ENCODE results near the gene KCTD20.
A peak's percentile ranks its signal among the peaks of the same experiment; 100 is the strongest.
"Not testable (repeated sequence)": the region's sequence is repeated elsewhere in the genome, so short reads cannot be mapped to it uniquely, and the experiment has no call there.

Gene KCTD20

DNA sequence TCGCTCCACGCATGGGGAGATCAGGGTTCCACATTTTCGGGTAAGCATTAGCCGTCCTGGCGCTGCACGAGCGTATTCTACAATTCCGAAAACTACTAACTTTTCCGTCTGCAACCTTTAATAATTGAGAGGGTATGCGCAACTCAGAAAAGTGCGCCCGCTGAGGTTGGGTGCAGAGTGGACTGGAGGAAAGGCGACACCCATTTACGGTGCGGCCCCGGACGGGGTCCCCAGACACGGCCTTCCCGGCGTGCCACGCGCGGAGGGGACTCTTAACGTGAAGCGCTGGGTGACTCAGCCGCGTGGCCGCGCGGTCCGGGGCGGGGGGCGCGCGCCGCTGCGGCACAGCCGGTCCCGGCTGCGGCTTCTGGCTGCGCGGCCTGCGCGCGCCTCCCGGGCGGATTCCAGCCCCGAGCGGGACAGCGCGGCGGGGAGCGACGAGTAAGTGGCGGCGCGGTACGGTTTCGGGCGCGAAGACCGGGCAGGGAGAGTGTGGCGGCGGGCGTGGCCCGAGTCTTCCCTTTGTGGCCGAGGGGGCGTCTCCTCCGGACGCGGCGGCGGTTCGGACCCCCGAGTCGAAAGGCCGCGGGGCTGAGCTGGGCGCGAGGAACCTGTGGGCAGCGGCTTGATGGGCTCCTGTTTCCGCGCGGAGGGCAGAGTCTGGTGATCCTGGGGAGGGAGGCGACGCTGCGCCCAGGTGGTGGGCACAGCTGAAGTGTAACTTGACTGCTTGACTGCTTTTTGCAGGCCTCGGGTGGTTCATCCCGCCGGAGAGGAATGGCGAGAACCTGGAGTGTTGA is at the start of gene KCTD20, which contains the start of gene PXT1:
Gene KCTD20, plus strand, starts transcription at position 330 of the 800 bp plus-strand sequence. CDS start 27,098 bp downstream, outside the sequence.
Gene PXT1, minus strand, starts transcription at position 184 of the 800 bp plus-strand sequence. CDS start 16,772 bp downstream, outside the sequence.
- DNase-seq, result peak; percentile 93

- no peak for DNase-seq
Observed at GRCh38 chr6:36399970-36400369, 42.8 kb upstream of the KCTD20 start.

DNA sequence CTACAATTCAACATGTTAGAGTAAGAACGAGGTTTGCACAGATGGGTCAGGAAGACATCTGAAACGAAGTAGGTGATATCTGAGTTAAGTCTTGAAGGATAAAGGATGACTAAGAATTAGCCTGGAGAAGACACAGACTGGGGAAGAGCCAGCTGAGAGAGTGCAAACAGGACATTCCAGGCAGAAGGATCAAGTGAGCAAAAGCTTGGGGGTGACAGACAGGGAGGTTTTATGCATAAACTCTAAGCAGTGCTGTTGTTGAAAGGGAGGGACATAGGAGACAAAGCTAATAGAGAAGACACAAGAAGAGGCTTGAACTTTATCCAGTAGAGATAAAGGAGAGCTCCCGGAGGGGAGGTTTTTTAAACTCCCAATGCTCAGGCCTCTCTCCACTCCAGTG is 40.3 kb upstream of the KCTD20 start:
- no peak for DNase-seq

DNA sequence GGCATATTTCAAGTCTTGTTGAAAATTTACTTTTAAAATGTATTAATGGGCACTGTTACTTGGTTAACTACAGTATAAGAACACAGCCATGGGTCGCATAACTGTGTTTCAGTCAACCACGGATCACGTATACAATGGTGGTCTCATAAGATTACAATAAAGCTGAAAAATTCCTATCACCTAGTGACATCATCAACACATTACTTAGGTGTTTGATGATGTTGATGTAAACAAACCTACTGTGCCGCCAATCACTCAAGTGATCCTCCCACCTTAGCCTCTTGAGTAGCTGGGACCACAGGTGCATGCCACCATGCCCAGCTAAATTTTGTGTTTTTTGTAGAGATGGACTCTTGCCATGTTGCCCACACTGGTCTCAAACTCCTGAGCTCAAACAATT is 38.6 kb upstream of the KCTD20 start:
- no peak for DNase-seq

- DNase-seq, result not testable (repeated sequence)
Observed at GRCh38 chr6:36409718-36410117, 33.1 kb upstream of the KCTD20 start.

GRCh38 chr6:36413489-36414480 is 29.0 kb upstream of the KCTD20 start:
- no peak for DNase-seq

DNA sequence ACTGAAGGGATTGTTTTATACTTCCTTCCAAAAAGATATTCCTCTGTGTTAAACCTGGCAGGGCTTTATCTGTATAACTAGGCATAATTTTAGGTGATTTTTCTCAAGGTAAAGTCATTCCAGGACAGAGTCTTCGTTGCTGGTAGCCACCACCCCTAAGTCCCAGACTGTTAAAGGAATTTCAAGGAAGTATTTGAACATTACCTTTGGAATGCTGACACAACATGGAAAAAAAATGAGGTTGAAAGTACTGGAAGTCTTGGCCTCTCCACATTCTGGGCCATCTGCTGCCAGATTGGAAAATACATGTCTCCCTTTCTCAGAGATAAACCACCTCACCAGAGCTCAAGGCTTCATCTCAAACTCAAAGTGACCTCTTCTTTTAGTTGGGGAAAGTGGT is 28.3 kb upstream of the KCTD20 start:
- DNase-seq, result no peak

GRCh38 chr6:36418558-36418957 is 24.2 kb upstream of the KCTD20 start:
- no peak for DNase-seq

DNA sequence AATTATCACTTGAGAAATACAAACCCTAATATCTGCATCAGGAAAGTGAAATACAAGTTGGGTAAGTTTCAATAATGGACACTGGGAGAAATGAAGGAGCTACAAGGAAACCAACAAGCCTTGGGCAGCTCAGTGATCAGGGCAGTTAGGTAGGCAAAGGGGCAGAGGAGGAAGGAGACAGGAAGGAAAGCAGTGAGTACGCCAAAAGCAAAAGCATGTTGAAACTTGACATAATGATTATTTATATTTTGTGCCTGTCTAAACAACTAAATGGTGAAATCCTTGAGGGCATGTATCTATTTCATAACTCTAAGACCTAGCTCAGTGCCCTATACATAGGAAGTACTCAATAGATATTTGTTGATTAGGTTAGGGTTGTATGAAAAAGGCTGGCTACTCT is 23.5 kb upstream of the KCTD20 start:
- DNase-seq, result no peak

DNA sequence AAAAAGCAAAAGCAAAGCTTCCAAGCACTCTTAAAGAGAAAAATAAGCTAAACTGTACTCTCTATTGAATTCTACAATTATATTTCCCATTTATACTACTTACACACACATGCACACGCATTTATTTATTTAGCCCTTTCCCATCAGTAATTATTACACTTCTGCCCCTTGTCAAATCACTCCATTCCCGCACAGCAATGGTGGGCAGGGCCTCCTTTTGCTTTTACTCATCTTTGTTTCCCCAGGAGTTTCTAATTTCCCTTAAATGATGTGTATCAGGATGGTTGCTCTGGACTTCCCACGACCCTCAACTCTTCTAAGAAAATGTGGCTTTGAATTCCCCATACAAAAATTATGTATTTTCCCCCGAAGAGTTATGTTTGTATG is 20.1 kb upstream of the KCTD20 start:
- no peak for DNase-seq

DNA sequence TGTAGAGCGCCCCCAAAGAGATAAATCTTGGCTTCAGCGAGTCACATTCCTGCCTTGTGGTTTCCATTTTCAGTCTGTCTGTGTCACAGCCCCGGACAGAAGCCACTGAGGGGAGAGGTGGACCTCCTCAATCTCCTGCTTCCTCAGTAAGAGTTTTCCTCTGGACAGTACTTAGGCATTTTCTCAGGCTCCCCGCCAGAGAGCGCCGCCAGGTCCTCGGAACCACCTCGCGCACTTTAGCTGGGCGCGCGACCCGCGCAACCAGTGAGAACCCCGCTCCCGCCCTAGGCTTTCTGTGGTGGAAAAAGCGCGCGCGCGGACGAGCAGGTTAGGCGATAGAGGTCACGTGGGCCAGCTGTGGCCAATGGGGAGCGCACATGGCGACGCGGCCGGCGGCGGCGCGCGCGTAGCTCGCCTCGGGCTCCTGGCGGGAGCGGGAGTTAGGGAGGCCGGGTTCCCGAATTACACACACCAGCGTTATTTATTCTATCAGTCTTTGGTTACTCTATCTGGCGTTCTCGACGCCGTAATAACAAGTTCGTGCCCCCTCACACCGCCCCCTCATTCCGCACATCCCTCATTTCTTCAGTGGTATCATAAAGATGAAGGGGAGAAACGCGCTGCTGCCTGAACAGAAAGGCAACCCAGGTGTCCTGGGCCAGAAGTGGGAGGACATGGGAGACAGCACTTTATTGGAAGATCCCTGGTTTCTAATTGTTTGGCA is 19.5 kb upstream of the KCTD20 start:
- peak; percentile 99 for DNase-seq

DNA sequence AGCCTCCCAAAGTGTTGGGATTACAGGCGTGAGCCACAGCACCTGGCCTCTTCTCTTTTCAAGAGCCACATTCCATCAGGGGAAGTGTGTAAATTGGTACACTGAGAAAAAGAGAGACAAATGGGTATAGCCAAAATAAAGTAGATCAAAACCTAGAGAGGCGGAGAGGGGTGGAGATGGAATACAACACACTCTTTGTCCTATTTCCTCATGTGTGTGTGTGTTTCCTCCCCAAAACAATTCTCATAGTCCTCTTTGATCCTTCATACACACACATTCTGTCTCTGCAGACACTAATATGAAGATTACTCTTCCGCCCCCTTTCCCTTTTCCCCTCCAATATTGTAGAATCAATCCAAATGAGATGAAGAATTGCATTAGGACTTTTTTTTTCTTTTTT is 16.2 kb upstream of the KCTD20 start:
- no peak for DNase-seq

GRCh38 chr6:36428911-36429310 is 13.9 kb upstream of the KCTD20 start:
- DNase-seq, result no peak

- DNase-seq, result no peak
Observed at GRCh38 chr6:36430351-36430750, 12.4 kb upstream of the KCTD20 start.

- no peak for DNase-seq
Observed at GRCh38 chr6:36431197-36431596, 11.6 kb upstream of the KCTD20 start.

DNA sequence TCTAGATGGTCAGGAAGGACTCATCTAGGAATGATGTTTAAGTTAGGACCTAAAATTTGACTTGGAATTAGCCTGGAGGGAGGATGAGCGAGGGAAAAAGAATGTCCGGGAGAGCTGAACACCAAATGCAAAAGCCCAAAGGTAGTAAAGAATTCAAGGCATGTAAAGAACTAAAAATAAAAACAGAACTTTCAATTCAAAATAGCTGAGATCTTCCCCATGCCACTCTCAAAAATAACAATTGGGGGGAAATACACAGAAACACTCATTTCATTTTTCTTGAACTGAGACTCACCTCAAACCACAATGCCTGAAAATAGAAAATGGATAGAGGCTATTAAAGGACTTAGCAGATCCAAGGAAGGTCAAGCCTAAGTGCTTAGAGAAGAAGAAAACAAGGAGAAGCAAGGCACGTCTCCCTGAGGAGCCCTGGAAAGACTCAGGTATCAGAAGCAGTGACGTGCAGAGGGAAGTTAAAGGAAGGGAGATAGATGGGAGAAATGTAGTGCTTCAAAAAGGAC is 10.6 kb upstream of the KCTD20 start:
- no peak for DNase-seq

DNA sequence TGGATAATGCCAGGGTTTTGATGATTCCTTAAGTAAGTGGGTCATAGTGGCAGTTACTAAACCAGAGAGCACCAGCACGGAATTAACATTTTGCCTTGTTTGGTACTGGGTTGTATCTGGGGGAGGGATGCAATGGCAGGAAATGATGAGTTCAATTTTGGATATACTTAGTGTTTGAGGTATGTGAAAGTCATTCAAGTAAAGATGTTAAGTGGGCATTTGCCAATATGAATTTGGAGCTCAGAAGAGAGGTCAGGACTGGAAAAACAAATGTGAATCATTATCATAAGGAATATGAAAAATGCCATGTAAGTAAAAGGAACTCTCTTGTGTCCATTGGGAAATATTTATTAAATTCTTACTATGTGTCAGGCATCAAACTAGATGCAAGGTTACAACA is 6.3 kb upstream of the KCTD20 start:
- no peak for DNase-seq

DNA sequence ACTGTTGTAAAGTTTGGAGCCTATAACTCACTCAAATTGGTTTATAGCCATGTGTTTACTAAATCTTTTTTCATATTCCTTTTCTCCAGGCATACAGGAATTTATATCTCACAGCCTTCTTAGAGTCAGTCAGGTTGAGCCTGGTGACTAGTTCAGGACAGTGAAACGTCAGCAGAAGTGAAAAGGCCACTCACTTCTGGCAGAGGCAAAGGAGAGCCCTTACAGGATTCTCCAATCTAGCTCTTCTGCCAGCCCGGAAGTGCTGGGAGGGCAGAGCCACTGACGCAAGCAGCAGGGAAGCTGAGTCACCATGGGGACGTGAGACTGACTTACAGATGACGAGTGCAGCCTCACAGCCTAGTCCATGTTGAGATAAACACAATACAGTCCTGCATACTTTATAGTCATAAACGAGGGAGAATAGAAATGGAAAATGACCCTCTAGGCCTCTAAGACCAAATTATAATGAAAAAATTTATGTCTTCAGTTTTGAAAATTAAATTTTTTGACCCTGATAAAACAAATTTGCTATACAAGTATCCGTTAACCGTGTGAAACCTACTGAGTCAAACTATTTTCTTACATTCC is 1.4 kb upstream of the KCTD20 start:
- peak; percentile 80 for DNase-seq

DNA sequence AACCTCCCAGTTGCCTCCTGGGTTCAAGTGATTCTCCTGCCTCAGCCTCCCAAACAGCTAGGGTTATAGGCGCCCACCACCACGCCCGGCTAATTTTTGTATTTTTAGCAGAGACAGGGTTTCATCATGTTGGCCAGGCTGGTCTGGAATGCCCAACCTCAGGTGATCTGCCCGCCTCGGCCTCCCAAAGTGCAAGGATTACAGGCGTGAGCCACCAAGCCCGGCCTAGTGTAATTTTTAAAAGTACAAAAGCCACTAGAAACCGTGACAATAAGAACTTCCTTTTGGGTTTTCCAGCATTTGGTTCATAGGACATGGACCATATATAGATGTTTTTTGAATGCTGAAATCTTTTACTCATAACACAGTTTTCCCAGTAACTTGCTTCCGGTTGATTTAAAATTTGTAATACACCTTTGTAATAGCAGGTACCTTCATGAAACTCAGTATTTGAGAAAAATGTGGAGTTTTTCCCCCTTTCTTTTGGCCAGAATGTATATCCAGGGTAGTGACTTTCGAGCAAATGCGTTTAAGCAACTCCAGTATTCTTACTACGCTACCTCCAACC is 613 bp upstream of the KCTD20 start:
- DNase-seq, result no peak

GRCh38 chr6:36443471-36444428 is 950 bp downstream of the KCTD20 start:
- no peak for DNase-seq

DNA sequence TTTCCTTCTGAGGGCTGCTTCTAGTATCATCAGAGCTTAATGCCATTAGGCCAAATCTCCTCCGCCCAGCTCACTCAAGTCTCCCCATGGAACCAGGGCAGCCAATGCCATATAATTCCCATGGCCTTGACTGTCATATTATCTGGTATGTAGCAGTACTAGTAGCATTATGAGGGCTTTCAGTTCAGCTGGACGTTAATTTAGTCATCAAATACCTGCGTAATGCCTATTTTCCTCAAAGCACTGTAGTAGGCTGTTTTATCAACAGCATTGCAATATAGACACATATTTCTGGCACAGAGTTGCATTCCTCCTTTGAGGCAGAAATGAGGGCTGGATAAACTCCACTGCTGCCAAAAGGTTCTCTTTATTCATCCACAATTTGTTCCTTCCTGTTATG is 1.7 kb downstream of the KCTD20 start:
- DNase-seq, result no peak

All from right forelimb (tissue), 1 donor.